DMS53 (cell line): Measurements from ENCODE around the gene COX6A1.
A peak's percentile ranks its signal among the peaks of the same experiment; 100 is the strongest.
"Not testable (repeated sequence)": the region's sequence is repeated elsewhere in the genome, so short reads cannot be mapped to it uniquely, and the experiment has no call there.

Experiments used
- DNase-seq: peaks from one replicate; lab custom pipeline; 2025; lab: John Stamatoyannopoulos, UW

The COX6A1 gene

DNA sequence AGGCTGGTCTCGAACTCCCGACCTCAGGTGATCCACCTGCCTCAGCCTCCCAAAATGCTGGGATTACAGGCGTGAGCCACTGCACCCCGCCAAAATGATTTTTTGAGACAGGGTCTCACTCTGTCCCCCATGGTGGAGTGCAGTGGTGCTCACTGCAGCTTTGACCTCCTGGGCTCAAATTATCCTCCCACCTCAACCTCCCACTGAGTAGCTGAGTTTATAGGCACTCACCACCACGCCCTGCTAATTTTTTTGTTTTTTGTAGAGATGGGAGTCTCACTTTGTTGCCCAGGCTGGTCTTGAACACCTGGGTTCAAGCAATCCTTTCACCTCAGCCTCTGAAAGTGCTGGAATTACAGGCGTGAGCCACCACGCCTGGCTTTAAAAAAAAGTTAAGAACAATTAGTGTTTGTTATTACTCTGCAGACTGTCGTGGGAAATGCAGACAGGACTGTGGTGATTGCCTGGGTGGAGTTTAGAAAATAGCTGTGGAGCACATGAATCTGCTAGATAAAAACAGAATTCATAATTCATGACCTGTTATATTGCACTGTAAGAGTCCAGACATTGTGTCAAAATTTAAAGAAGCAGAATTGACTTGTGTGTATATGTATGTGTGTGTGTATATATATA lies 9.2 kb upstream of the COX6A1 start:
- DNase-seq, result no peak

DNA sequence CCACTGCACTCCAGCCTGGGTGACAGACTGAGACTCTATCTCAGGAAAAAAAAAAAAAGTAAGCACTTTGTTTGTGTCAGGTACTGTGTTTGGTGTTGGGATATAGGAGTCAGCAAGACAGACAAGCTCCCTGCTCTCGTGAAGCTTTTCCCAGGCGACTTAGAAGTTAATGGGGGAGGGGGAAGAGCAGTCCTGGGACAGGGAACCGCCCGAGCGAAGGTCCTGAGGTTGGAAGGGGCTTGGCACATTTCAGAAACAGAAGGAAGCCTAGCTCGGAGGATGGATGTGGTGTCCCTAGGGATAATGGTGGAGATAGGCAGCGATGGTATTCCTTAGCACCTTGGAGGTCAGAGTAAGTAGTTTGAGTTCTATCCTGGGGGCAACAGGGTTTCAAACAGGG lies 8.5 kb upstream of the COX6A1 start:
- no peak for DNase-seq

DNA sequence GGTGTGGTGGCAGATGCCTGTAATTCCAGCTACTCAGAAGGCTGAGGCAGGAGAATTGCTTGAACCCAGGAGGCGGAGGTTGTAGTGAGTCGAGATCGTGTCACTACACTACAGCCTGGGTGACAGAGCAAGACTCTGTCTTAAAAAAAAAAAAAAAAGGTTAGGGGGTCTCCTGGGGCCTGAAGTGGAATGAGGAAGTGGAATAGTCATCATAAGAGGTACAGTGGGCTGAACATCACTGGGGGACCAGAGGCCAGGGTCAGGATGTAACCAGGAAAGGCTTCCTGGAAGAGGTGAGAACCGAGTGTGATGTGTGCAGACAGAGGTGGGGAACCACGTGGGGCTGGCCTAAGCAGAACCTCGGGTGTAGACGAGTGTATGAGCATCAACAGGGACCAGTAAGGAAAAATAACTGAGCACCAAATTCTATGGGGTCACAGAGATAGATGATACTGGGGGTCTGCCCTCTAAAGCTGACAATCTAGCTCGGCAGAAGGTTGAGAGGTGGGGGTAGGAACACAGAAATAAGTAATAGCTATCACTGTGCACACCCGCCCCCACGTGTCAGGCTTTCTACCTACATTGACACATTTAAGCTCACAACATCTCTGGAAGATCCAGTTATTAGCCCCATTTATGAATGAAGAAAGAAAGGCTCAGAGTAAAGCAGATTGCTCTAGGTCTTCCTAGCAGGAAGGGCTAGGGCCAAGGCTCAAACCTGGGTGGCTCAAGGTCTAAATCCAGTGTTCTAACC lies 5.0 kb upstream of the COX6A1 start:
- no peak for DNase-seq

DNA sequence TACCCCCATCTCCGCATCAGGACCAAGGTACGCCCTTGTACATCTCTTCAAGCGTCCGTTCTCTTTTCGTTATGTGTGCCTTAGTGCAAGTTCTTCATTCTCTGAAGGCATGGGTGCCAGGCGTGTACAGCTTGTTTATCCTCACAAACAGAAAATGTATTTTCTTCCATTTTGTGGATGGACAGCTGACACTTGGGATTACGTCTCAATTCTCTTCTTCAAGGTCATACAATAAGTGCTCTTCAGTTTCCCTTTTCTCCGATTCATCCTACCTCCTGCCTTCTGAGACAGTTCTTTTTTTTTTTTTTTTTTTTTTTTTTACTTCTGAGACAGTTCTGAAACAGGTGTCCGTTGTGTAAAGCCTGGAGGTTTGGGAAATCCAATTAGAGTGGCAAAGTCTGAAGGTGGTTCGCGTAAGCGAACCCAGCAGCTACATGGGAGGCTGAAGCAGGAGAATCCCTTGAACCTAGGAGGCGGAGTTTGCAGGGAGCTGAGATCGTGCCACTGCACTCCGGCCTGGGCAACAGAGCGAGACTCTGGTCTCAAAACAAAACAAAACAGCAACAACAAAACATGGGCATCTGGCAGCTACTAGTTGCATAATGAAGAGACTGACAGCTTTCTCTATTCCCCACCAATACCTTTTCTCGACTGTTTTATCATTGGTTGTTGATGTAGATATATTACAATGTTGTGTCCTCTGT lies 734 bp downstream of the COX6A1 start:
- peak; percentile 60 for DNase-seq

DNA sequence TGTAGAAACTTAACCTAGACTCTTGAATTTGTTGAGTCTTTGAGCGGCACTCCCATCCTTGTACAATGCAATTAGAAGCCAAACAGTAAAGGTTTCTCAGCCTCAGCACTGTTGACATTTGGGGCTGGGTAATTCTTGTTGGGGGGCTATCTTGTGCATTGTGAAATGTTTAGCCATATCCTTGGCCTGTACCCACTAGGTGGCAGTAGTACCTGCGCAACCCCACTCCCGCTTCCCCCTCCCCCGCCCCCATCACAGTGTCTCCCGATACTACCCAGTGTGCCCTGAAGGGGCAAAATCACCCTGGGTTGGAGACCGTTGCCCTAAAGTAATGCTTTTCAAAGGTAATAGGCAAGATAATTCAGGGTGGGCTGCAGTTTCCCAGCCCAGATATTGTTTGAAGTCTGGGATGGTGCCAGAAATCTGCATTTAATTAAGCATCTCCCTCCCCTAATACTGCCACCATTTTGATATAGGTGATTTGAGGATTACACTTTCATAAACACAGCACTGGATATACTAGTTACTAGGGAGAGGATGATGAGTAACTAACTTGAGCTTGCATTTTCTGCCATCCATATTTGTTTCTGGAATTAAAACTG lies 1.8 kb downstream of the COX6A1 start:
- DNase-seq, result peak; percentile 87

DNA sequence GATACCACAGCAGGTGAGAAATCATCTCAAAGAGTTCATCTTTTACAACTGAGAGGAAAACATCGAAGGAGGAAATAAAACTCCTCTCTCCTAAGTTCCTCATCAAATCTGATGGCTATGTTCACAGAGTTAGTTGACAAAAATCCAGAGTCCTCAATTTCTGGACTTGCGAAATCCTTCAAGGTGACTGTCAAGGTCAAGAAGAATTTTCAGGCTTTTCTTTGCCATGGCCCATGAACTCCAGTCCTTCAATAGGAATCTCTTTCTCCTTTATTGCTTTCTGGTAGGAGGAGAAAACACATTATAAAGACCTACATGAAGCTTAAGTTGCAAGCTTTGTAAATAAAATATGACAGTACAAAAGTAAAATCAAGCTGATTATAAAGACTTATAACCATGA lies 6.8 kb downstream of the COX6A1 start:
- DNase-seq, result no peak

DNA sequence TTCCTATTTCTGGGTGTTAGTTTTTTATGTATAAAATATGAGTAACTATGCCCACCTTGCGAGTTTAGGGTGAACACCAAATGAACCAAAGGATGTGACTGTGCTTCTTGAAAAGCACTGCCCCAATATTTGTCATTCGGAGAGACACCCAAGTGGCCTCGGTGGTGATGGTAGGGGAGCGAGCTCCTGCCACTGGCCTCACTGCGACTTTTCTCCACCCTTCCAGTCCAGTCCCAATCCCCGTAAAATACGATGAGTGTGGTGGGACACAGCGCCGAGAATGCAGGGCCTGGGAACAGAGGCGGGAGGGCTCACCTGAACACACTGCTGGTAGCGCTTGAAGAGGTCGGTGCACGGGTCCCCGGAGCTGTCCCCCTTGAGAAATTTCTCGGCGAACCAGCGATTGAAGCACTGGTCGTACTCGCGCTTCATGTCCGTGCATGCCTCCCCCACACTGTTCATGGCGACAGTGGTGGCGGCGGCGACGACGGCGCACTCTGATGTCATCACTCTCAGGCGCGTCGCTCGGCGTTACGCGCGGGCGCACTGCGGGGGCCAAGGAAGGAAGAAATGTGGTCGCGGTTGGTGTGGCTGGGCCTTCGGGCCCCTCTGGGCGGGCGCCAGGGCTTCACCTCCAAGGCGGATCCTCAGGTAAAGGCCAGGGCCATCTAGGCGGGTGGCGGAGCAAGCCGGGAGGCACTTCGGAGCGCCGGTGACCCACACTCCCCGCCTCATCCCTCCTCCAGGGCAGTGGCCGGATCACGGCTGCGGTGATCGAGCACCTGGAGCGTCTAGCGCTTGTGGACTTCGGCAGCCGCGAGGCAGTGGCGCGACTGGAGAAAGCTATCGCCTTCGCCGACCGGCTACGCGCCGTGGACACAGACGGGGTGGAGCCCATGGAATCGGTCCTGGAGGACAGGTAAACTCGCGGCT lies 8.3 kb downstream of the COX6A1 start, which contains the start of the genes GATC and TRIAP1:
GATC (plus strand) TSS at position 534 of the 933 bp plus-strand sequence; CDS start at position 571, 37 bp downstream.
TRIAP1 (minus strand) TSS at position 474 of the 933 bp plus-strand sequence; CDS start at position 462, 12 bp downstream.
- peak; percentile 95 for DNase-seq

DNA sequence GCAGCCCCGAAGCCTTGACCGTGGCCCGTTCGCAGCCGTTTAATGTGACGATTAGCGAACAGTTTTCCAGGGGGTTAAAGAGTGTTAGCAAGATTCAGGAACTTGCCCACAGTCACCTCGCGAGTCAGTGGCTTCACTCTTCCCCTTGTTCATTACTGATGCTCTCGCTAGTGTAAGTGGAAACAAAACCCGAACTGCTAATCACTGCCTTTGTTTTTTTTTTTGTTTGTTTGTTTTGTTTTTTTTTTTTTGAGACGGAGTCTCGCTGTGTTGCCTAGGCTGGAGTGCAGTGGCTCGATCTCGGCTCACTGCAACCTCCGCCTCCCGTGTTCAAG lies 8.9 kb downstream of the COX6A1 start:
- not testable (repeated sequence) for DNase-seq

DNA sequence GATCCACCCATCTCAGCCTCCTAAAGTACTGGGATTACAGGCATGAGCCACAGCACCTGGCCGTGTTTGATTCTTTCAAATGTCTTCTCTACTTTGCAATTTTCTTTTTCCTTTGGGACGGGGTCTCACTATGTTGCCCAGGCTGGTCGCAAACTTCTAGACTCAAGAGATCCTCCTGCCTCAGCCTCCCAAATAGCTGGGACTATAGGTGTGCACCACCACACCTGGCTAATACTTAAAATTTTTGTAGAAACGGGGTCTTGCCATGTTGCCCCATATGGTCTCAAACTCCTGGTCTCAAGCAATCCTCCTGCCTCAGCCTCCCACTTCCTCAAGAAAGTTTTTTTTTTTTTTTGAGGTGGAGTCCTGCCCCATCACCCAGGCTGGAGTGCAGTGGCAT lies 10.1 kb downstream of the COX6A1 start:
- no peak for DNase-seq

DNA sequence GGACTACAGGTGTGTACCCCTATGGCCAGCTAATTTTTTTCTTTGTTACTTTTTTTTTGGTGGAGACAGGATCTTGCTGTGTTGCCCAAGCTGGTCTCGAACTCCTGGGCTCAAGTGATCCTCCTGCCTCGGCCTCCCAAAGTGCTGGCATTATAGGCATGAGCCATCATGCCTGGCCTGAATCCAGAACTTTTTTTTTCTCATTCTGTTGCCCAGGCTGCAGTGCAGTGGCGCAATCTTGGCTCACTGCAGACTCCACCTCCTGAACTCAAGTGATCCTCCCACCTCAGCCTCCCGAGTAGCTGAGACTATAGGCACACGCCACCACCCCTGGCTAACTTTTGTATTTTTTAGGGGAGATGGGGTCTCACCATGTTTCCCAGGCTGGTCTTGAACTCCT lies 14.6 kb downstream of the COX6A1 start:
- DNase-seq, result not testable (repeated sequence)

DNA sequence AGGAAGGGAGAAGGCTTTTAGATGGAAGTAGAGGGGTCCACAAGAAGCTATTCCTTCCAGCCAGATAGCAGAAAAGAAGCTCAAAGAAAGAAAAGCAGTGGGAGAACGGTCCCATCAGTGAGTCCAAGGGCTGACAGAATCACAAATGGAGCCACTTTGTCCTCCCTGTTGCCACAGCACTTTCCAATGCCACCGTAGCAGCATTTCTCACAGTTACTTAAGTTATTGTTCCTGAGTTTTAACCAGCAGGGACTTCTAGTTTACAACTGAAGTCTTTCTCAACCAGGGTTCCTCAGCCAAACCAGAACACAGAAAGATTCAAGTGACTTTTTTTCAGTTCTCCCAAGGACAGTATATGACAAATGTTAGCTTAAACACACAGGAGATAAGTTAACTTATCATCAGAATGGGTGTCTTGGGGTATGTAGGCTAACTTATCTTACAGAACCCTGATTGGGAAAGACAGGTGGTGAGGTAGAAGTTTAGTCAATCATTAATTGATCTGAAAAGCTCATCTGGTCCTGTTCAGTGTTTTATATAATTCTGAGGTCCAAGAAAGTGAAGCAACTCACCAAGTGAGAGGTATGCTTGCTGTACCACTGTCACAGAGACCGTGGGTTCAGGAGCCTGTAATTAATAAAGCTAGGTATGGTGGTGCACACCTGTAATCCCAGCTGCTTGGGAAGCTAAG lies 15.3 kb downstream of the COX6A1 start:
- DNase-seq, result no peak

DNA sequence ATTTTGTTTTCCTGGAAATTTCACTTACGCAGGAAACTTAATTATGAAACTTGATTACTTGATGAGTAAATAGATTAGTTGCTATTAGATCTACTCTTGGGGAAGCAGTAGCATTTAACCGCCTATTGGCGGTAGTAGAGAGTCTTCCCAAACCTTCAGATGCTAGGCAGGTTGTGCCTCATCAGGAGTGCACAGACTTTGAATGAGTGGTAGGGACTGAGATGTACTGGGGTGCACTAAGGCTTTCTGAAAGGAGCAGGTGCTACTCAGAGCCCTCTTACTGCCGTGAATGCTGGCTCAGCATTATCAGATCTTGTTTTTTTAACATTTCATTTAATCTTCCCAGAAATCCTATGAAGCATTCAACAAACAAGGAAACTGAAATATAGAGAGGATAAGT lies 16.1 kb downstream of the COX6A1 start:
- DNase-seq, result peak; percentile 70

DNA sequence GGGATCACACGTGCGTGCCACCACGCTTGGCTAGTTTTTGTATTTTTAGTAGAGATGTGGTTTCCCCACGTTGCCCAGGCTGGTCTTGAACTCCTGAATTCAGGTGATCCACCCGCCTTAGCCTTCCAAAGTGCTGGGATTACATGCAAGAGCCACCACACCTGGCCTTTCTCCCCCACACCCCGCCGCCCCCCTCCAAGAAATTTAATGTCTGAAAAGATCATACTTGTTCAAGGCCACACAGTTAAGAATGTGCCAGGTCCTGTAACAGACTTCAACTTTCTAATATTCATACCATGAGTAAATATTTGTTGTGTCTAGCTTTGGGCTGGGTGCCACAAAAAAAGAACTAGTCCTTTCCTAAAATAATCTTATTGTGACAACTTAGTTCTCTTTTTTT lies 17.4 kb downstream of the COX6A1 start:
- no peak for DNase-seq

DNA sequence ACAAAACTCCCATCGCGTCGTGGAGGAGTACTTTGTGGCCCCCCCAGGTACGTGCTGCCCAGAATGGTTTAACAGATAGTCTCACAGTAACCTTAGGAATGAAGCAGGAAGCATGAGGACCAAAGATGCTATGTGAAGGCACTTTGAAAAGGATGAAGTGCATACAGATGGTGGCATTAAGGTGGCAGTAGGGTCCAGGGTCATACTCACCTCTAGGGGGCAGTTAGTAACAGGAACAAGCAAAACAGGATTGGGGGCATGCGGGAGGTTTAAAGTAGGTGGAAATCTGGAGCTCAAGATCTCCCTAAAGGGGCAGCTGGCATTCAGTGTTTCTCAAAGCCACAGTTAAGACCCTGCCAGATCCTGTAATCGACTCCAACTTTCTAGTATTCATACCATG lies 19.2 kb downstream of the COX6A1 start:
- DNase-seq, result peak; percentile 54

DNA sequence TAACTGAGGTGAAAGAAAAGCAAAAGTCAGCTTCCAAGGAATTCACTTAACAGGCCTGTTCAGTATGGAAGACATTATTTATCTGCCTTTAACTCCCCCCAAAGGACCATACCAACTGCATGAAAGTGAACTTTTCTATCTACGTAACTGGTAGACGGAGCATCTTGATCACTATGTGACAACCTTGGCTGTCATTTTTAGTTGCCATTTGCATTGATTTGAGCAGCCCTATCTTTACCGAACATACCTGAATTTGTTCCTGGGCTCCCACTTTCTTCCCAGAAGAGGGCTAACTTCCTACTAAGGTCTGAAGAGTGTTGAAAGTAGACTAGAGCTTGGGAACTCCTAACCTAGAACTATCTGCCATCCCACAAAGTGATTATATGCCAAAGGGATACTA lies 22.2 kb downstream of the COX6A1 start:
- DNase-seq, result no peak

DNA sequence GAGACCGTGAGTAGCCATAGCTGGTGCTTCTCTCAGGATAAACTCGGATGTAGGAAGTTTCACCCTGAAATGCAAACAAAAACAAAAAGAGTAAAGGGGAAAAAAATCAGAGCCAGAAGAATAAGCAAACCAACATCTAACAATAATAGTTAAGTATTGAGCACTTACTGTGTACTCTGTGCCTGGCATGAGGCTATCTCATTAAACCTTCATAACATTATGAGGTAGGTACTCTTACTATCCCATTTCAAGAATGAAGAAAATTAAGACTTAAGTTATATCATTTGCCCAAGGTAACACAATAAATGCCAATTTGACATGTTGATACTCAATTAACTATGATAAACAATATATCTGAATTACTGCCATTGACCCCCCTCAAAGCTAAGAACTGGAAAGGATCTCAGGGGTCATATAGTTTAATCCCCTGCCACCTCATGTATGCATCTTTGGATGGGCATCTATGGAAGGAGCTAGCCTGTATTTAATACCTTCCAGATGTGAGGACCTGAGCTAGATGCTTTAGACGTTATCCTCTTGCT lies 24.3 kb downstream of the COX6A1 start:
- no peak for DNase-seq

DNA sequence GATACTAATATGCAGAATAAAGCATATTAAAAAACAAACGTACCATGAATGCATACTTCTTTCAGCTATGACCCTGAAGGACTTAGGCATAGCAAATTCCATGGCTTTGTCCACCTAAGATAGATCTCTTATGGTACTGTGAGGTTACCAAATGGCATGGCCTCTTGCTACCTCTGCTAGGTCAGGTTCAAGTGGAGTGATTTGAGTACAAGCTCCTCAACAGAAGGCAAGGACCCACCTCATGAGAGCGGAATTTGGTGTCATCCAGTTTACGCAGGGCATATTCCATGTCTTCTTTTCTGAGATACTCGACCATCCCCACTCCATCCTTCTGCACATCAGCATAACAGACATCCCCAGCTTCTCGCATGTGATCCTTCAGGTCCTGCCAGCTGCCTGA lies 25.8 kb downstream of the COX6A1 start:
- no peak for DNase-seq

DNA sequence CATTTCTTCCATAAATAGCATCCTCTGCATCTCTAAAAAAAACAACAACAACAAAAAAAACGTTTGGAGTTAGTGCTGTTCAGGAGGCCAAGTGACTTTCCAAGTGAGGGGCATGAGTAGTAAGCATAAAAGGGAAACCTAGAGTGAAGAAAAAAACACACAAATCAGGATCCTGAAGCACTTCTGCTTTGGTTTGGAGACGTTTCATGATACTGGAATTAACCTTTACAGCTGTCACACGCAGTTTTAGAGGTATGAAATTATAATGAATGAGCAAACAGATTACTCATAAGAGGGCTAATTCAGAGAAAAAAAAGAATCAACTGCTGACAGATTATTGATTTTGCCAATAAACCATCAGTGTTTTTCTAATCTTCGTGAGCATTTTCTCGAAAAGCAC lies 27.8 kb downstream of the COX6A1 start:
- no peak for DNase-seq

DNA sequence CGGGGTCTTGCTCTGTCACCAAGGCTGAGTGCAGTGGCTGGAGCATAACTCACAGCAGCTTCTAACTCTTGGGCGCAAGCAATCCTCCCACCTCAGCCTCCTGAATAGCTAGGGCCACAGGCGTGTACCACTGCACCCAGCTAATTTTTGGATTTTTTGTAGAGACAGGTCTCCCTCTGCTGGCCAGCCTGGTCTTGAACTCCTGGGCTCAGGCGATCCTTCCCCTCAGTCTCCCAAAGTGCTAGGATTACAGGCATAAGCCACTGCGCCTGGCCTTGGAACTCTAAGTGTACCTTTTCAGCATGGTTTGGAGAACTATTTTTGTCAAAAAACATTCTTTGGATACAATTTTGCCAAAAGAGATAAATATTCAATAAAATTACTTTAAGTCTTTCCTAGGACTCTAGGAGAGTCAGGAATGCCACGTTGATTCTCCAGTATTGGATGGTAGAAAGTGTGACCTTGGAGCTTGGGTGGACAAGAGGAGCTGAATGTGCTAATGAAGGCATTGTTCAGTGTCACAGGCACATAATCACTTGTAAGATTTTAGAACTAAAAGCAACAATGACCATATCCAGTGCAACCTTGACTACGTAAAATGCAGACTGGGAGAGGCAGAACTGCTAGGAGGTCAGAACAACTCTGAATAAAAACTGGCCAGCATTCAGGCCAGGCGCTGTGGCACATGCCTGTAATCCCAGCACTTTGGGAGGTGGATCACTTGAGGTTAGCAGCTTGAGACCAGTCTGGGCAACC lies 28.8 kb downstream of the COX6A1 start:
- peak; percentile 66 for DNase-seq

DNA sequence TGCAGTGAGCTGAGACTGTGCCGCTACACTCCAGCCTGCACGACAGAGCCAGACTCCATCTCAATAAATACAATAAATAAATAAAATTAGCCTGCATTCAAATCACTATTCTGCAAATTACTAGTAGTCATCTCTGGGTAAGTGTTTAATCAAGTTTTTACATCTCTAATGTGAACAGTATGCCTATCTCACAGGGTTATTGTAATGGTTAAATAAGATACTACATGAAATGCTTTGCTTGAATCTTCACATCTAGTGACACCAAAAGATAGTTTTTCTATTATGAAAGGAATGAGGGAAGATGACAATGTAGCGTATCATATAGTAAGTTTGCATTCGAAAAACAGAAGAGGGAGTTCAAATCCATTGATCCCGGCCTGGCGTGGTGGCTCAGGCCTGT lies 29.5 kb downstream of the COX6A1 start:
- DNase-seq, result no peak
